ENCODE measurements around the gene FBXW5.

GRCh38 chr9:136928591-136928990 lies 15.9 kb downstream of the FBXW5 start:
- TF ChIP-seq CTCF (IDR thresholded peaks at IDR 0.05 in 4 of 5, conservative IDR thresholded peaks at IDR 0.05 in 1 of 5), result peak; percentile 32 to 67 (median 50)
- peak; percentile 86 to 88 for TF ChIP-seq POLR2A (IDR thresholded peaks at IDR 0.05)
